K562 (cell line): ENCODE measurements around the gene PTPRM. TPM values are rescaled to one million over a fixed set of nuclear protein-coding genes. Genes with fewer than 3 reads are reported as not detected.

ENCODE experiments used
- ATAC-seq: fragments of 200-7000 bp; cut with Tn5 transposase; 3 replicates; pipeline ENCODE4 v1.9.1; 2020; ENCODE audit warnings: moderate library complexity
- BruUV-seq: library from RNA; stranded (reverse); fragments of 400-500 nt; replicated peaks from 2 replicates; lab custom pipeline; 2021; lab: Mats Ljungman, UMichigan
- CTCF ChIA-PET: fragments of 300-600 bp; formaldehyde crosslinking; extraction: SDS; loops from one replicate; lab custom pipeline; 2021; ENCODE audit warnings: low intra/inter-chr PET ratio; lab: Yijun Ruan, JAX
- POLR2A ChIA-PET: fragments of 300-600, 350-650 bp; sonication (Branson Sonifier 250); formaldehyde crosslinking; extraction: SDS; loops from one replicate; lab custom pipeline; 2021; ENCODE audit warnings: antibody characterized with exemption, inconsistent platforms; lab: Yijun Ruan, JAX
- DNase-seq, 4 experiments: peaks; one replicate each; pipeline versions ENCODE4 v3.0.0 to v3.0.0-alpha.2; 2011 to 2018; ENCODE audit warnings: low spot score in 3 of 4, mixed read lengths in 3 of 4; ENCODE audit errors: extremely low read depth in 1 of 4
- FAIRE-seq: peaks from 2 replicates; lab custom pipeline; 2011; peaks lifted over from hg19 to GRCh38; lab: Jason Lieb, UNC
- H2AFZ ChIP-seq: 2 replicates; pipeline ENCODE4 v1.6.0; 2011; ENCODE audit warnings: low read depth, low read length, control low read depth, inconsistent platforms
- H3K27ac ChIP-seq: fragments of 200-600 bp; 3 replicates; pipeline ENCODE4 v1.8.0; 2011; ENCODE audit warnings: low read depth, mild to moderate bottlenecking, control low read depth, inconsistent platforms, low read length, moderate library complexity, mixed read lengths; ENCODE audit errors: extremely low read depth
- H3K27me3 ChIP-seq, 2 experiments: fragments of 300-600 bp in 1 of 2; 2 replicates in 1 of 2; 3 replicates in 1 of 2; pipeline versions ENCODE4 v1.6.0 to v1.8.0; 2011; ENCODE audit warnings: inconsistent platforms in 2 of 2, low read length in 2 of 2, mild to moderate bottlenecking in 1 of 2, mixed read lengths in 1 of 2, moderate library complexity in 1 of 2; ENCODE audit not compliant: control insufficient read depth in 2 of 2, insufficient read depth in 2 of 2
- H3K36me3 ChIP-seq: fragments of 300-600 bp; 3 replicates; pipeline ENCODE4 v1.8.0; 2011; ENCODE audit warnings: mild to moderate bottlenecking, low read length, inconsistent platforms; ENCODE audit not compliant: control insufficient read depth, insufficient read depth
- H3K4me1 ChIP-seq, 2 experiments: fragments of 200-600 bp in 1 of 2; replicated peaks in 1 of 2; 2 replicates in 1 of 2; 3 replicates in 1 of 2; pipeline versions ENCODE4 v1.5.1 to v1.8.0; 2011; ENCODE audit warnings: inconsistent platforms in 2 of 2, low read length in 2 of 2, mild to moderate bottlenecking in 1 of 2, mixed read lengths in 1 of 2, moderate library complexity in 1 of 2; ENCODE audit not compliant: control insufficient read depth in 2 of 2, insufficient read depth in 2 of 2
- H3K4me2 ChIP-seq: 2 replicates; pipeline ENCODE4 v1.6.1; 2011; ENCODE audit warnings: low read length, control low read depth, inconsistent platforms, mixed read lengths; ENCODE audit not compliant: insufficient read depth
- H3K4me3 ChIP-seq: fragments of 200-600 bp; sonication (generic), shearing (Covaris generic); 2 replicates; pipeline ENCODE4 v1.5.1; 2016; ENCODE audit warnings: control low read depth, inconsistent platforms
- H3K79me2 ChIP-seq: fragments of 200-600 bp; 3 replicates; pipeline ENCODE4 v1.8.0; 2011; ENCODE audit warnings: low read length, inconsistent platforms; ENCODE audit not compliant: control insufficient read depth, insufficient read depth
- H3K9ac ChIP-seq, 2 experiments: 2 replicates each; pipeline versions ENCODE4 v1.6.0 to v1.6.1; 2011; ENCODE audit warnings: low read depth in 2 of 2, low read length in 2 of 2, control low read depth in 1 of 2, inconsistent platforms in 1 of 2, mild to moderate bottlenecking in 1 of 2, mixed read lengths in 1 of 2; ENCODE audit not compliant: insufficient read depth in 1 of 2
- H3K9me1 ChIP-seq: one replicate; pipeline ENCODE4 v1.6.0; 2011; ENCODE audit warnings: inconsistent platforms, mild to moderate bottlenecking, low read length, moderate library complexity; ENCODE audit not compliant: control insufficient read depth, insufficient read depth
- H3K9me3 ChIP-seq: replicated peaks from 2 replicates; pipeline ENCODE4 v1.5.1; 2011; ENCODE audit warnings: low read depth, low read length, inconsistent platforms; ENCODE audit not compliant: control insufficient read depth, insufficient read depth
- H4K20me1 ChIP-seq: replicated peaks from 2 replicates; pipeline ENCODE4 v1.6.1; 2011; ENCODE audit warnings: low read length, inconsistent platforms, mixed read lengths; ENCODE audit not compliant: control insufficient read depth, insufficient read depth
- BACH1 ChIP-seq: fragments of 200-800 bp; sonication (Bioruptor generic); IDR thresholded peaks from 2 replicates; pipeline ENCODE4 v1.6.1; 2016; ENCODE audit warnings: missing genetic modification characterization, missing compliant biosample characterization
- CC2D1A ChIP-seq: fragments of 450-650 bp; IDR thresholded peaks from 2 replicates; pipeline ENCODE4 v1.6.1; 2017; ENCODE audit warnings: mild to moderate bottlenecking
- DNMT1 ChIP-seq: fragments of 450-650 bp; IDR thresholded peaks from 2 replicates; pipeline ENCODE4 v1.6.1; 2016; ENCODE audit warnings: antibody characterized with exemption, mild to moderate bottlenecking
- EHMT2 ChIP-seq: fragments of 450-650 bp; IDR thresholded peaks from 2 replicates; pipeline ENCODE4 v1.6.1; 2018; ENCODE audit warnings: antibody characterized with exemption
- EWSR1 ChIP-seq: fragments of 450-650 bp; IDR thresholded peaks from 2 replicates; pipeline ENCODE4 v1.6.1; 2018; ENCODE audit warnings: borderline replicate concordance, mild to moderate bottlenecking, low read depth, moderate library complexity; ENCODE audit not compliant: partially characterized antibody
- EZH2 ChIP-seq: IDR thresholded peaks from 2 replicates; pipeline ENCODE4 v1.6.1; 2012; ENCODE audit warnings: low read depth, mild to moderate bottlenecking, inconsistent platforms, low read length, borderline replicate concordance
- FOXA1 ChIP-seq: fragments of 450-650 bp; IDR thresholded peaks from 2 replicates; pipeline ENCODE4 v1.6.1; 2016; ENCODE audit warnings: mild to moderate bottlenecking, borderline replicate concordance
- HNRNPK ChIP-seq: fragments of 200-400 bp; formaldehyde crosslinking; IDR thresholded peaks from one replicate; pipeline ENCODE4 v1.6.1; 2018; ENCODE audit warnings: mild to moderate bottlenecking, low read depth, low read length; ENCODE audit not compliant: poor library complexity, severe bottlenecking
- JUND ChIP-seq, 2 experiments: IDR thresholded peaks; 2 replicates in 1 of 2; 3 replicates in 1 of 2; pipeline ENCODE4 v1.6.1; 2011; ENCODE audit warnings: borderline replicate concordance in 2 of 2, low read depth in 2 of 2, low read length in 2 of 2, improper control_type of control experiment in 1 of 2, missing biosample characterization in 1 of 2, missing genetic modification characterization in 1 of 2, missing genetic modification reagents in 1 of 2
- PCBP1 ChIP-seq: fragments of 200-400 bp; formaldehyde crosslinking; IDR thresholded peaks from 2 replicates; pipeline ENCODE4 v1.6.1; 2018; ENCODE audit warnings: mild to moderate bottlenecking, low read depth, low read length; ENCODE audit not compliant: poor library complexity, severe bottlenecking
- POLR2G ChIP-seq: fragments of 200-400 bp; formaldehyde crosslinking; IDR thresholded peaks from 2 replicates; pipeline ENCODE4 v1.6.1; 2017; ENCODE audit warnings: low read depth, mild to moderate bottlenecking, antibody characterized with exemption, low read length, moderate library complexity
- PYGO2 ChIP-seq: fragments of 450-650 bp; IDR thresholded peaks from 2 replicates; pipeline ENCODE4 v1.6.1; 2016; ENCODE audit warnings: mild to moderate bottlenecking, missing genetic modification characterization, moderate library complexity, missing compliant biosample characterization
- SRSF3 ChIP-seq: fragments of 200-400 bp; formaldehyde crosslinking; IDR thresholded peaks from 2 replicates; pipeline ENCODE4 v1.6.1; 2016; ENCODE audit warnings: mild to moderate bottlenecking, low read length, moderate library complexity; ENCODE audit not compliant: insufficient read depth
- ZBTB17 ChIP-seq: fragments of 450-650 bp; formaldehyde crosslinking; IDR thresholded peaks from 2 replicates; pipeline ENCODE4 v1.4.0; 2020; ENCODE audit warnings: mild to moderate bottlenecking
- WGBS: fragments of 100-300 bp; shearing (Covaris generic); methylation state at CpG from one replicate; pipeline ENCODE4 v1.1.6; 2016; ENCODE audit warnings: low coverage, mixed read lengths; ENCODE audit not compliant: insufficient coverage; ENCODE audit errors: missing lambda C conversion rate; 5-methylcytosine and 5-hydroxymethylcytosine counted together
- in situ Hi-C: fragments of 300-500 bp; cut with MboI; formaldehyde crosslinking; loops from 4 replicates; pipeline ENCODE4 v1.15.0; 2018; ENCODE audit warnings: inconsistent platforms, mixed read lengths
- intact Hi-C: fragments of 100-400 bp; cut with micrococcal nuclease; formaldehyde crosslinking; loops from 2 replicates; pipeline ENCODE4 v1.14.2; 2022
- polyA plus RNA-seq, 8 experiments: library from polyadenylated mRNA; depleted of rRNA in 4 of 8; stranded (reverse) in 5 of 8; unstranded in 3 of 8; fragments of >200 nt; fragmentation: Nextera tagmentation in 2 of 8; fragmentation: Illumina TruSeq in 1 of 8; extraction: Ambion mirVana in 2 of 8; extraction: Trizol in 1 of 8; gene quantifications; 2 replicates each; pipeline versions ENCODE4 v1.2.1 to v1.2.3, GENCODE V29; 2011 to 2014; ENCODE audit warnings: inconsistent platforms in 1 of 8, missing spikeins in 1 of 8
- total RNA-seq, 7 experiments: library from RNA; depleted of rRNA in 6 of 7; stranded (reverse); fragments of >200 nt in 6 of 7; fragmentation: Illumina TruSeq in 2 of 7; extraction: Trizol in 2 of 7; gene quantifications; 2 replicates each; pipeline versions ENCODE4 v1.2.1 to v1.2.3, GENCODE V29; 2011 to 2021; ENCODE audit warnings: low replicate concordance in 1 of 7
- TF ChIP-seq, protein P1 (sequence below), 2 experiments: fragments of 450-650 bp; conservative IDR thresholded peaks; 2 replicates each; pipeline ENCODE4 v1.6.1; 2017; ENCODE audit warnings: mild to moderate bottlenecking in 2 of 2, moderate library complexity in 2 of 2

Gene PTPRM
- total and polyA plus RNA-seq, 9 of the 15 experiments (the other 6 are each of a cell fraction or from before 2014, with no cell fraction given): 0.03 to 0.16 (median 0.08) TPM; not detected in 3

DNA sequence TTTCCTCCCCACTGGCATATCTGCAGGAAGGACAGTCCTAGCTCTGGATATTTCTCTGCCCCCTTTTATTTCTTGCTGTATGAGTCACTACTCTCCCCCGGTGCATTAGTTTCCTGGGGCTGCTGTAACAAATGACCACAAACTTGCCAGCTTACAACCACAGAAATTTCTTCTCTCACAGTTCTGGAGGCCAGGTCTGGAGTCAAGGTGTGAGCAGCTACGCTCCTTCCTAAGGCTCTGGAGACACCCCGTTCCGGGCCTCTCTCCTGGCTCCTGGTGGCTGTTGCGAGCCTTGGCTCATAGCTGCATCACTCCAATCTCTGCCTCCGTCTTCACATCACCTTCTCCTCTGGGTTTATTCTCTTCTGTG is 34.1 kb downstream of the PTPRM start (continued):
- TF ChIP-seq JUND (IDR thresholded peaks at IDR 0.05; ENCODE audit: borderline replicate concordance, low read depth, low read length) (no peak), JUND (tag; IDR thresholded peaks at IDR 0.05; ENCODE audit: borderline replicate concordance, low read depth, low read length) (no peak), EWSR1 (no peak), ZBTB17 (CRISPR knock-in tag) (no peak), DNMT1 (no peak), HNRNPK (no peak)

DNA sequence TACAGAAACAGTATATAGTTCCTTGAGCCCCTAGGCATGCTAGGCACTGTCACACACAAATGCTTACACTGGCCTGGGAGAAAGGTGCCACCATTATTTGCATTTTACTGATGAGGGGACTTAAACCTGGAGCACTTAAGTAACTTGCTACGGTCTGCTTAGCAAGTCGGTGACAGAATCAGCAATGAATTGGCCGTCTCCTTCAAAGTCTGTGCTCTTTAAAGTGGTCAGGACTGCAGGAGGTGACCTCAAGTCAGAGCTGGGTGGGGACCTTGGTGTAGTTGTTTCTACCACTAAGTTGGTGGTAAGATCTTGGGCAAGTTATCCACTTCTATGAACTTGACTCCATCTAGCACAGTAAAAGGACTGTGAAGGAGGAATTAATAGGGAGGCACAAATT is 34.8 kb downstream of the PTPRM start:
- intact Hi-C loops: no loop called here
- Histone ChIP-seq H3K27ac (no peak overlapping the region), H3K27me3 (peaks cover 0 to 7% of the 10 kb centered on the region in 2 experiments; a peak in 2 of 5 replicates)
- in situ Hi-C loops: no loop called here
- TF ChIP-seq EZH2 (no peak), SRSF3 (no peak), EHMT2 (no peak), CC2D1A (no peak), FOXA1 (no peak), POLR2G (no peak), PCBP1 (no peak), PYGO2 (tag) (no peak), BACH1 (tag) (no peak)
- TF ChIP-seq, protein P1, sequence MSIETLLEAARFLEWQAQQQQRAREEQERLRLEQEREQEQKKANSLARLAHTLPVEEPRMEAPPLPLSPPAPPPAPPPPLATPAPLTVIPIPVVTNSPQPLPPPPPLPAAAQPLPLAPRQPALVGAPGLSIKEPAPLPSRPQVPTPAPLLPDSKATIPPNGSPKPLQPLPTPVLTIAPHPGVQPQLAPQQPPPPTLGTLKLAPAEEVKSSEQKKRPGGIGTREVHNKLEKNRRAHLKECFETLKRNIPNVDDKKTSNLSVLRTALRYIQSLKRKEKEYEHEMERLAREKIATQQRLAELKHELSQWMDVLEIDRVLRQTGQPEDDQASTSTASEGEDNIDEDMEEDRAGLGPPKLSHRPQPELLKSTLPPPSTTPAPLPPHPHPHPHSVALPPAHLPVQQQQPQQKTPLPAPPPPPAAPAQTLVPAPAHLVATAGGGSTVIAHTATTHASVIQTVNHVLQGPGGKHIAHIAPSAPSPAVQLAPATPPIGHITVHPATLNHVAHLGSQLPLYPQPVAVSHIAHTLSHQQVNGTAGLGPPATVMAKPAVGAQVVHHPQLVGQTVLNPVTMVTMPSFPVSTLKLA (conservative IDR thresholded peaks at IDR 0.05): no peak
- TF ChIP-seq, all 486 proteins: peak for 0
- no peak for DNase-seq
- Histone ChIP-seq H3K4me1 (no peaks in the 10 kb centered on the region), H3K4me3 (no peak overlapping the region), H2AFZ (no peak overlapping the region), H3K79me2 (no peaks in the 10 kb centered on the region), H3K4me2 (no peak overlapping the region), H3K9ac (no peak overlapping the region), H3K36me3 (no peaks in the 10 kb centered on the region), H4K20me1 (no peaks in the 10 kb centered on the region), H3K9me1 (no peaks in the 10 kb centered on the region), H3K9me3 (no peaks in the 10 kb centered on the region)
- no TSS peak for BruUV-seq
- WGBS: 0% methylated on average over 3 of the region's 3 CpGs
- ATAC-seq: no peak
- ChIA-PET CTCF (no interaction called here), POLR2A (no interaction called here)
- no peak for FAIRE-seq
